NT2/D1 (cell line): ENCODE results near the gene ZNF12.

Experiments used
- SUZ12 ChIP-seq: IDR thresholded peaks from 2 replicates; pipeline ENCODE4 v1.6.1; 2011; ENCODE audit not compliant: insufficient read length, insufficient read depth; ENCODE audit errors: extremely low read depth
- YY1 ChIP-seq: IDR thresholded peaks from 2 replicates; pipeline ENCODE4 v1.6.1; 2011; ENCODE audit not compliant: insufficient read length, insufficient read depth
- ZNF274 ChIP-seq: IDR thresholded peaks from 2 replicates; pipeline ENCODE4 v1.6.1; 2011; ENCODE audit warnings: mild to moderate bottlenecking, low read depth, low read length

GRCh38 chr7:6691103-6691502 lies 15.6 kb downstream of the ZNF12 start:
- TF ChIP-seq SUZ12 = no peak
- no peak for TF ChIP-seq ZNF274
- no peak for TF ChIP-seq YY1
